HFF-Myc (cell line): ENCODE data around the gene DNAH7.

Experiments
- DNase-seq: peaks from one replicate; pipeline ENCODE4 v3.0.0-alpha.2; 2011; ENCODE audit warnings: low read depth; ENCODE audit errors: extremely low read depth
- H3K4me3 ChIP-seq: replicated peaks from 2 replicates; pipeline ENCODE4 v1.5.1; 2011; ENCODE audit warnings: low read depth, mild to moderate bottlenecking, control low read depth, low read length
- CTCF ChIP-seq: IDR thresholded peaks from 2 replicates; pipeline ENCODE4 v1.5.1; 2012; ENCODE audit warnings: mild to moderate bottlenecking, low read depth, low read length, control low read depth; ENCODE audit errors: missing control alignments

Gene DNAH7

GRCh38 chr2:195861821-195862220, 206.8 kb downstream of the DNAH7 start:
- H3K4me3 ChIP-seq, result no peak overlapping the region
- no peak for DNase-seq
- no peak for TF ChIP-seq CTCF

- no peak overlapping the region for H3K4me3 ChIP-seq
- TF ChIP-seq CTCF, result no peak
- DNase-seq, result no peak
Measured at GRCh38 chr2:195859513-195859912, 209.1 kb downstream of the DNAH7 start.

- H3K4me3 ChIP-seq, result no peak overlapping the region
- DNase-seq, result no peak
- TF ChIP-seq CTCF, result no peak
Measured at GRCh38 chr2:195857132-195857531, 211.5 kb downstream of the DNAH7 start.

GRCh38 chr2:195850764-195851163, 217.9 kb downstream of the DNAH7 start:
- DNase-seq, result no peak
- TF ChIP-seq CTCF, result no peak
- no peak overlapping the region for H3K4me3 ChIP-seq

GRCh38 chr2:195848119-195848899, 220.3 kb downstream of the DNAH7 start:
- no peak for DNase-seq
- H3K4me3 ChIP-seq, result no peak overlapping the region
- no peak for TF ChIP-seq CTCF

GRCh38 chr2:195842932-195843331, 225.7 kb downstream of the DNAH7 start:
- no peak for DNase-seq
- no peak for TF ChIP-seq CTCF
- H3K4me3 ChIP-seq, result no peak overlapping the region

- DNase-seq, result no peak
- H3K4me3 ChIP-seq, result no peak overlapping the region
- TF ChIP-seq CTCF, result no peak
Measured at GRCh38 chr2:195838002-195838401, 230.6 kb downstream of the DNAH7 start.
